Inflammatory macrophage treated with lipopolysaccharide for 1 hour (primary cell): ENCODE data around the gene FRMD3.

Source experiments
- DNase-seq, 2 donors: peaks; one replicate each; pipeline ENCODE4 v3.0.0-alpha.2; 2020 to 2022

The FRMD3 gene

GRCh38 chr9:83270116-83270515 is 268.1 kb downstream of the FRMD3 start:
- DNase-seq, result no peak

- no peak for DNase-seq
Measured at GRCh38 chr9:83267741-83268140, 270.5 kb downstream of the FRMD3 start.

- DNase-seq, result no peak
Measured at GRCh38 chr9:83266666-83267496, 271.3 kb downstream of the FRMD3 start.

- no peak for DNase-seq
Measured at GRCh38 chr9:83266331-83266665, 271.9 kb downstream of the FRMD3 start.

GRCh38 chr9:83264315-83264714 is 273.9 kb downstream of the FRMD3 start:
- DNase-seq, result peak in 1 of 2 donors; percentile 40

GRCh38 chr9:83259558-83259957 is 278.6 kb downstream of the FRMD3 start:
- DNase-seq, result no peak

GRCh38 chr9:83257937-83258891 is 280.0 kb downstream of the FRMD3 start:
- DNase-seq, result no peak

GRCh38 chr9:83247732-83248131 is 290.5 kb downstream of the FRMD3 start:
- peak in 1 of 2 donors; percentile 11 for DNase-seq

GRCh38 chr9:83245979-83246659 is 292.1 kb downstream of the FRMD3 start:
- DNase-seq, result no peak

GRCh38 chr9:83242066-83242465 is 296.1 kb downstream of the FRMD3 start:
- no peak for DNase-seq

GRCh38 chr9:83240671-83241070 is 297.5 kb downstream of the FRMD3 start:
- no peak for DNase-seq

GRCh38 chr9:83239747-83240146 is 298.5 kb downstream of the FRMD3 start:
- no peak for DNase-seq

GRCh38 chr9:83238871-83239640 is 299.1 kb downstream of the FRMD3 start:
- peak; percentile 84 to 93 for DNase-seq

- no peak for DNase-seq
Measured at GRCh38 chr9:83236029-83236696, 302.0 kb downstream of the FRMD3 start.

- DNase-seq, result no peak
Measured at GRCh38 chr9:83235526-83235925, 302.7 kb downstream of the FRMD3 start.

- DNase-seq, result no peak
Measured at GRCh38 chr9:83234541-83234940, 303.7 kb downstream of the FRMD3 start.

- no peak for DNase-seq
Measured at GRCh38 chr9:83233647-83234046, 304.6 kb downstream of the FRMD3 start.

- DNase-seq, result peak in 1 of 2 donors; percentile 27
Measured at GRCh38 chr9:83231039-83231438, 307.2 kb downstream of the FRMD3 start.

- no peak for DNase-seq
Measured at GRCh38 chr9:83220730-83221129, 317.5 kb downstream of the FRMD3 start.

- DNase-seq, result no peak
Measured at GRCh38 chr9:83219924-83220438, 318.2 kb downstream of the FRMD3 start.

GRCh38 chr9:83219154-83219923 is 318.9 kb downstream of the FRMD3 start:
- peak; percentile 67 to 68 for DNase-seq
